Measurements from ENCODE around the gene CHRD.

Gene CHRD

GRCh38 chr3:184382326-184383032, 2.6 kb downstream of the CHRD start:
- no peak for DNase-seq (ENCODE audit: low spot score)

- DNase-seq (ENCODE audit: low spot score) = no peak
Measured at GRCh38 chr3:184383033-184383740, 3.3 kb downstream of the CHRD start.

- DNase-seq (ENCODE audit: low spot score) = no peak
Measured at GRCh38 chr3:184384342-184384741, 4.5 kb downstream of the CHRD start.

GRCh38 chr3:184384856-184385422, 5.1 kb downstream of the CHRD start:
- no peak for DNase-seq (ENCODE audit: low spot score)

GRCh38 chr3:184386047-184386806, 6.4 kb downstream of the CHRD start:
- DNase-seq (ENCODE audit: low spot score) = no peak

GRCh38 chr3:184387174-184387714, 7.4 kb downstream of the CHRD start:
- no peak for DNase-seq (ENCODE audit: low spot score)

GRCh38 chr3:184388164-184388935, 8.5 kb downstream of the CHRD start:
- no peak for DNase-seq (ENCODE audit: low spot score)

- DNase-seq (ENCODE audit: low spot score) = no peak
Measured at GRCh38 chr3:184388936-184389230, 9.0 kb downstream of the CHRD start.

- no peak for DNase-seq (ENCODE audit: low spot score)
Measured at GRCh38 chr3:184389384-184389783, 9.5 kb downstream of the CHRD start.

GRCh38 chr3:184389935-184390528, 10.2 kb downstream of the CHRD start:
- no peak for DNase-seq (ENCODE audit: low spot score)

GRCh38 chr3:184391266-184391665, 11.4 kb downstream of the CHRD start:
- no peak for DNase-seq (ENCODE audit: low spot score)

- no peak for DNase-seq (ENCODE audit: low spot score)
Measured at GRCh38 chr3:184395320-184395660, 15.4 kb downstream of the CHRD start.

- DNase-seq (ENCODE audit: low spot score) = no peak
Measured at GRCh38 chr3:184399410-184399809, 19.6 kb downstream of the CHRD start.

GRCh38 chr3:184405075-184406030, 25.5 kb downstream of the CHRD start:
- DNase-seq (ENCODE audit: low spot score) = no peak

- no peak for DNase-seq (ENCODE audit: low spot score)
Measured at GRCh38 chr3:184409331-184409926, 29.6 kb downstream of the CHRD start.

GRCh38 chr3:184409946-184410500, 30.2 kb downstream of the CHRD start:
- DNase-seq (ENCODE audit: low spot score) = no peak

- no peak for DNase-seq (ENCODE audit: low spot score)
Measured at GRCh38 chr3:184414418-184415202, 34.8 kb downstream of the CHRD start.

GRCh38 chr3:184415203-184415490, 35.3 kb downstream of the CHRD start:
- no peak for DNase-seq (ENCODE audit: low spot score)

Data from hematopoietic multipotent progenitor cell treated with erythropoietin and hydrocortisone succinate and interleukin-3 and kit ligand, for 17 days (in vitro differentiated cells).